Embryonic facial prominence (tissue), 1 donor: ENCODE data around the gene TRNP1.
"Not testable (repeated sequence)": the region's sequence is repeated elsewhere in the genome, so short reads cannot be mapped to it uniquely, and the experiment has no call there.

Experiments used
- DNase-seq: peaks from one replicate; pipeline ENCODE4 v3.0.0-alpha.2; 2016; ENCODE audit errors: extremely low spot score

Gene TRNP1

DNA sequence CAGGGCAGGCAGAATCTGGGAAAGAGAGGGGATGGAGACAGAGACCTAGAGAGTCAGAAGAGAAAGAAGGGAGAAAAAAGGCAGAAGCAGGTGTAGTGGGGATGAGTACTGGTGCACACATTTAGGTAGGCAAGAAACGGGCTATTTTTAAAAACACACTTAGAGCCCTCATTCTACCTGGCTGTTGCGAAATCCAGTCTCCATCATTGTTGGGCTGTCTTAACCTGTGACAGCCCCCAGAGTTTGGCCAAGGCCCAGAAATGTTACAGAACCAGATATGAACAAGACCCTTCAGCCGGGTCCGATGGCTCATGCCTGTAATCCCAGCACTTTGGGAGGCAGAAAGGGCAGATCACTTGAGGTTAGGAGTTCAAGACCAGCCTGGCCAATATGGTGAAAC lies 20.7 kb upstream of the TRNP1 start:
- no peak for DNase-seq

DNA sequence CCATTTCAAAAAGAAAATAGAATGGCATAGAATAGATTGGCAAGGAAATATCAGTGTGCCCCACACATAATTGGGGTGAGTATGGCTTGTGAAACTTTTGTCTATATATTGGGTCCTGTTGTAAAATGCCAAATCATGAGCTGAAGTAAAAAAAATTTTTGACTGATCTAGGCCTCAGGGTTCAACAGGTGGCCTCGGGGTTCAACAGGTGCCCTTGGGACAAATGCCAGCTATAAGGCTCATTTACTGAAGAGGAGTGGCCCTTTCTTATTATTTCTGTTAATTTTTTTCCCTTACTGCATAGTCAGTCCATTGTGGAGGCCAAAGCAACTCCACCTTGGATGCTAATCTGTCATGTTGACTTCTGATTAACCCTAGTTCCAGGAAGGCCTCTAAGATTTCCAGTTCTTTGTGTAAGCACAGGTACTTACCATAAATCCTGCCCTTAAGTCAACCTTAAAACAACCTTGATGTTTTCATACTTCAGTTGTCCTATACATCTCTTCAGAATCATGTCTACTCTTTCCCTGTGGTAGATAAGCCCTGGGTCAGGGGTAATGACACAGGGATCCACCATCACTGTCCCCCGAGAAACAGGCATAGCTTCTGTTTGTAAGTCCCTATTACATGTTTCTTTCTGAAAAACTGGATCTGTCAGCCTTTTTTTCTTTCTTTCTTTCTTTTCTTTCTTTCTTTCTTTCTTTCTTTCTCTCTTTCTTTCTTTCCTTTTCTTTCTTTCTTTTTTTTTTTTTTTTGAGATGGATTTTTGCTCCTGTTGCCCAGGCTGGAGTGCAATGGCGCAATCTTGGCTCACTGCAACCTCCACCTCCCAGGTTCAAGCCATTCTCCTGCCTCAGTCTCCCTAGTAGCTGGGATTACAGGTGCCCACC lies 16.6 kb upstream of the TRNP1 start:
- DNase-seq, result no peak

DNA sequence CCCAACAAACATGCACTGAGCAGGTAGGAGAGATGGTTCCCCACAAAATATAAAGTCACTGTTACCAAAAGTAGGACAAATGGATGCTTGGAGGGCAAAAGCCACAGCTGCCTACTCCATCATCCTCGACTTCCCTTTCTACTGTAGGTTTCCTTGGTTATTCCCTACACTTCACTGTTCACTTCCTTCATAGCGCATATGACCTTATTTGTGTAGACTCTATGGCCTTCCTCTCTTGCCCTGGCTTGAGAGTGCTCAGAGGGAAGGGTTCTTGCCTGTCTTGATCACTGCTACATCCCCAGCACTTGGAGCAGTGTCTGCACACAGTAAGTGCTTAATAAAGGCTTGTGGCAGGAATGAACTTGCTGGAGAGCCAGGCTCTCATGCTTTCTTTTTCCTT lies 14.6 kb upstream of the TRNP1 start:
- no peak for DNase-seq

DNA sequence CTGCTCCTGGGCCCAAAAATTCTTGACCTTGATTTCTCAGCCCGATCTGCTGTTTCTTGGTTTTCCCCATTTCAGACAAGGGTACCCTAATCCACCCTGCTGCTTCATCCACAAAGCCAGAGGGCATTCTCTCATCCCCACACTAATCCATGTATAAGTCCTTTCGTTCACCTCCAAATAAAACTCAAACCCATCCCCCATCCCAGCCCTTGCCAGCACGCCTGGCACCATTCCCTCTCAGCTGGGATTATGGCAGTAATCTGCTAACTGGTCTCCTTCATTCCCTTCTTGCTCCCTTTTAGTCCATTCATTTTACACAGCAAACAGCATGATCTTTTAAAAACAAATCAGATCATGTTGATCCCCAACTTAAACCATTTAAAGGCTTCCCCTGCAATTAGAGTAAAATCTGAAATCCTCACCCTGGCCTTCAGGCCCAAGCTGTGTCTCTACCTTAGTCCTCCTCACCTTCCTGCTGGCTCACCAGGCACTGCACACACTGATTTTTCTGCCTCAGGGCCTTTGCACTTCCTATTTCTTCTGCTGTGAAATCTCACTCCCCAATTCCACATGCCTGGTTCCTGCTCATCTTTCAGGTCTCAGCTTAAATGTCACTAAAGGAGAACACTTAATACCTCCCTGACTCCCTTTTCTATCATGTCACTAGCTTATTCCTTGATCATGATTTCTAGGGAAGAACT lies 12.2 kb upstream of the TRNP1 start:
- DNase-seq, result no peak

DNA sequence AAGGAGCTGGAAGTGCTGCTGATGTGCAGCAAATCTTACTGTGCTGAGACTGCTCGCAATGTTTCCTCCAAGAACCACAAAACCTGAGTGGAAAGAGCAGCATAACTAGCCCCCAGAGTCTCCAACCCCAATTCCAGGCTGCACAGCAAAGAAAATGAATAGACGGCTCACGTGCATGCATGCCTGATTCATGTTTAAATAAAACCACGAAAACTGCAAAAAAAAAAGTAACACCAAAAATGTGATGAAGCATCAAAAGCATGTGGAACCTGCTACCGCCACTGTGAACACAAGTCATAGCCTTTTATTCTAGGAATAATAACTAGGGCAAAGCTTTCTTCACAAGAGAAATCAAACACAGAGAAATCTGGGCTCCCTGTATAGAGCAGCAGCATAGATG lies 9.6 kb upstream of the TRNP1 start:
- no peak for DNase-seq

DNA sequence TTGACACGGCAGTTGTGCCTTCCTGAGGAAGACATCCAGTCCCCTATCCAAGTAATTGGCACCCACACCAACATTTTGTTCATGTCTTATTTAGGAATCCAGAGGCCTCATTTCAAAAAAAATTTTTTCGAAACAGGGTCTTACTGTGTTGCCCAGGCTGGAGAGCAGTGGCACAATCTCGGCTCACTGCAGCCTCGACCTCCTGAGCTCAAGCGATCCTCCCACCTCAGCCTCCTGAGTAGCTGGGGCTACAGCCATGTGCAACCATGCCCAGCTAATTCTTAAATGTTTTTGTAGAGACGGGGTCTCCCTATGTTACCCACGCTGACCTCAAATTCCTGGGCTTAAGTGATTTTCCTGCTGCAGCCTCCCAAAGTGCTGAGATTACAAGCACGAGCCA lies 9.2 kb upstream of the TRNP1 start:
- no peak for DNase-seq

DNA sequence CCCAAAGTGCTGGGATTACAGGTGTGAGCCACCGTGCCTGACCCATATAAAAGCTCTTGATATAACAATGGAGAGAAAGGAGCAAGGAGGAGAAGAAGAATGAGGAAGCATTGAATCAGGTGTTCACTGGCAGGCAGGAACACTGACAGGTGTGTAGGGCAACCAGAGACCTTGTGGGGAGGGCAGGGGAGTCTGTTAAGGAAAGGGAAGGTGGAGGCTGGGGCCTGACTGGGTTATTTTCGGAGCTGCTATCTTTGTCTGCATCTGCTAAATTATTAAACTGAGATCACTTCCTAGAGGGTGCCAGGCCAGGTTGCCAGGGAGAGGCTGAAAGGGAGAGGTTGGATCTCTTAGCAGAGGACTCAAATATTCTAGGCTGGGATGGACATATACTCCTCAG lies 6.8 kb upstream of the TRNP1 start:
- DNase-seq, result no peak

DNA sequence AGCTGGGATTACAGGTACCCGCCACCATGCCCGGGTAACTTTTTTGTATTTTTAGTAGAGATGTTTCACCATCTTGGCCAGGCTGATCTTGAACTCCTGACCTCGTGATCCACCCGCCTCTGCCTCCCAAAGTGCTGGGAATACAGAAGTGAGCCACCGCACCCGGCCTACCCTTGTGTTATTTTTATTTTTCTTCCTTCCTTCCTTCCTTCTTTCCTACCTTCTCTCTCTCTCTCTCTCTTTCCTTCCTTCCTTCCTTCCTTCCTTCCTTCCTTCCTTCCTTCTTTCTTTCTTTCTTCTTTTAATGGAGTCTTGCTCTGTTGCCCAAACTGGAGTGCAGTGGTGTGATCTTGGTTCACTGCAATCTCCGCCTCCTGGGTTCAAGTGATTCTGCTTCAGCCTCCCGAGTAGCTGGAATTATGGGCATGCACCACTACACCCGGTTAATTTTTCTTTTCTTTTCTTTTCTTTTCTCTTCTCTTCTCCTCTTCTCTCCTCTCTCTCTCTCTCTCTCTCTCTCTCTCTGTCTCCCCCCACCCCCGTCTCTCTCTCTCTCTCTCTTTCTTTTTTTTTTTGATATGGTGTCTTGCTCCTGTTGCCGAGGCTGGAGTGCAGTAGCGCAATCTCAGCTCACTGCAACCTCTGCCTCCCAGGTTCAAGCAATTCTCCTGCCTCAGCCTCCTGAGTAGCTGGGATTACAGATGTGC lies 3.9 kb upstream of the TRNP1 start:
- not testable (repeated sequence) for DNase-seq

DNA sequence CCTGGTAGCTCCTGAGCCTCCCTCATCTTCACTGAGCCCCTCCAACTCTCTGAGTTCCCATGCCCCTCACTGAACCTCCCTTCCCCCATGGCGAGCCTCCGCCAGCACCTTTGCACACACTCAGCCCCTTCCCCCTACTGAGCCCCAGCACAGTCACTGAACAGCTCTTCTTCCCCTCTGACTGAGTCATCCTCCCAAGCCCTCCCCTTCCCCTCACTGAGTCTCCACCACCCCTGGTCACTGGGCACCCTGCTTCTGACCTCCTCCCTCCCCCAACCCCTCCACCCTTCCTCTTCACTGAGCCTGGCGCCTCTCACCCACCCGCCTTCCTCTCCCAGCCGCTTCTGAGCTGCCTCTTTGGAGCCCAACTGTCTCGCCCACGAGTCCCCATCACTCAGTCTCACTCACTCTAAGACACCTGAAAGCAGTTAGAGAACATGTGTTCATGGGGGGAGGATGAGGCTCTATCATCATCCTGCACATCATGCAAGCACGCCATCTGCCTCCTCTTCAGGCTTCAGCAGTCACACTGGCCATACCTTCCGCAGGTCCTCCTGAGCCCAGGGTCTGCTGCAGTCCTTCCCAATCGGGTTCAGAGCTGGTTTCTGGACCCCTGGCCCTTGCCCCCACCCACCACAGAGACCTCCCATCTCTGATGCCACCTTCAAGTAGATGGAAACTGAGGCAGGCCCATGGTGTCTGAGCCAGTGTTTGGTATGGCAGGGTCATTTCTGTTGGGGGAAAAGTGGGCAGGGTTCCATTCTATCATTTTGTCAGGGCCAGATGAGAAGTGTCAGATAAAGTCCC lies 2.0 kb upstream of the TRNP1 start:
- no peak for DNase-seq

DNA sequence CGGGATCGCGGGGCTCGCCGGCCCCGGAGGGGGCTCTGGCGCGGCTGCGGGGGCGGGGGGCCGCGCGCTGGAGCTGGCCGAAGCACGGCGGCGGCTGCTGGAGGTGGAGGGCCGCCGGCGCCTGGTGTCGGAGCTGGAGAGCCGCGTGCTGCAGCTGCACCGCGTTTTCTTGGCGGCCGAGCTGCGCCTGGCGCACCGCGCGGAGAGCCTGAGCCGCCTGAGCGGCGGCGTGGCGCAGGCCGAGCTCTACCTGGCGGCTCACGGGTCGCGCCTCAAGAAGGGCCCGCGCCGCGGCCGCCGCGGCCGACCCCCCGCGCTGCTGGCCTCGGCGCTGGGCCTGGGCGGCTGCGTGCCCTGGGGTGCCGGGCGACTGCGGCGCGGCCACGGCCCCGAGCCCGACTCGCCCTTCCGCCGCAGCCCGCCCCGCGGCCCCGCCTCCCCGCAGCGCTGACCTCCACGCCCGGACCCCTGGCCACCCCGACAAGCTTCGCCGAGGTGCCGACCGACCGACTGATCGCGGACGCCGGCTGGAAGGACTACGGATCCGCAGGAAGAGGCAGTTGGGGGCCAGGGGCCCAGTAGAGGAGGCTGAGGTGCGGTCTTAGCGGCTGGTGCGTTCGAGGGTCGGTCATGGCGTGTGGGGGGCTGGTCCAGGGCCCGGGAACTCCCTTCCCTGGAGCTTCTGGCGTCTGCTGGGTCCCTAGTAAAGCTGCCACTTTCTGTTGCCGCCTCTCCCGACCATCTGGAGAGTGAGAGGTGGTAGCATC lies 711 bp downstream of the TRNP1 start:
- DNase-seq, result no peak

DNA sequence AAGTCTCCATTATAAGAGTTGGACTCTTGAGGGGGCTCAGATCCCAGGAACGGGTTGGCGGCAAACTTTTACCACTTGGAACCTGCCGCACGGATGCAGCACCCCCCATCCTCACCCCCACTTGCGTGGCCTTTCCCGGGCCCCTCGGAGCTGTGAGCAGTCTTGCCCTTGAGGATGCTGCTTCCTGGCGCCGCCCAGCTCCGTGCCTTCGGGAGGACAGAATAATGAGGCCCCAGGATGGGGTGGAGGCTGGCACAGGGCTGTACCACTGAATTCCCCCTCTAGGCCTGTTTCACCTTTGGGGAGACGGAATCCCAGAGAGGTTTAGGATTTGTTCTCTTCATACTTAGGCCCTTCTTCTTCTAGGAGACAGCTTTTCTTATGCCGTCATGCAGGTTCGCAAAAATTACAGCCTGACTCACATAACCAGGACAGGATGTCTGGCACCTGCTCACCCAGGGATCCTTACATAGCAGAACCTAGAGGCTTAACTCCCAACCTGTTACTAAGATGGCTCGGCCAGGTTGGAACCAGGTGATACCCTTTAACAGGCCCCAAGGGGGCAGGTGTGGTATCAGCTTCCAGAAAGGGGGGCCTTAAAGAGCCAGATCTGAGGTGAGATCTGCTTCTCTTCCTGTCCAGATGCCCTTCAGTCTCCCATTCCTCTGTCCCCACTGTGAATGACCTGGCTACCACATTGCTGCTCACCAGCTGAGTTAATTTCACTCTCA lies 1.5 kb downstream of the TRNP1 start:
- no peak for DNase-seq

DNA sequence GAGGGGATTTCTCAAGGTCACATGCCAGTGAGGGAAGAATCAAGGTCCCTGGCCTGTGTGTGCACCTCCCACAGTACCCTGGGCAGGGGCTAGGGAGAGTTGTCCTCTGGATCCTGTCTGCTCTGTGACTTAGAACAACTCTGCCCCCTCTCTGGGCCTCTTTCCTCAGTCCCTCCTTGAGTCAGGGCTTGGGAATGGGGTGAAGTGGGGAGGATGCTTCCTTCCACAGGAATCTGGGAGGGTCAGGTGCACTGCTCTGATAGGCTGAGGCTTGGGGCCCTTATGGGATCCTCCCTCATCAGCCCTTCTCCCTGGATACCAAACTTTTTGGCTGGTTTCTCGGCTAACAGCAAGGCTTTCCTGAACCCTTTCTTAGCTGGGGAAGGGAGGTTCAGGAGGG lies 2.5 kb downstream of the TRNP1 start:
- no peak for DNase-seq

DNA sequence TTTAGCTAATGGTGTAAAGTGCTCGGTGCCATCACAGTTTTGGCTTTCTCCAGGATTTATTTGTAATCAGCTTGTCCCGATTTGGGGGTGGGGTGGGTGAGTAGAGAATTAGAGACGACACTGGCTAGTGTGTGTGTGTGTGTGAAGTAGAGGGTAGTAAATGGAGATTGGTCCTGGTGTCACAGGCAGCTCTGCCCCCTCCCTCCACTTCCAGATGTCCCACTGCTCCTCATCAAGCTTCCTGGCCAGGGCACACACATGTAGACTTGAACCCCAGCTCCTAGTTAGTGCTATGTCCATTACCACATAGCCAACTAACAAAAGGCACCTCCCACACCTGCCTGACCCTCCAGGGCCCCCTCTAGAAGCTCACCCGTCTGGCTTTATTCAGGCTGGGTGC lies 3.2 kb downstream of the TRNP1 start:
- no peak for DNase-seq

DNA sequence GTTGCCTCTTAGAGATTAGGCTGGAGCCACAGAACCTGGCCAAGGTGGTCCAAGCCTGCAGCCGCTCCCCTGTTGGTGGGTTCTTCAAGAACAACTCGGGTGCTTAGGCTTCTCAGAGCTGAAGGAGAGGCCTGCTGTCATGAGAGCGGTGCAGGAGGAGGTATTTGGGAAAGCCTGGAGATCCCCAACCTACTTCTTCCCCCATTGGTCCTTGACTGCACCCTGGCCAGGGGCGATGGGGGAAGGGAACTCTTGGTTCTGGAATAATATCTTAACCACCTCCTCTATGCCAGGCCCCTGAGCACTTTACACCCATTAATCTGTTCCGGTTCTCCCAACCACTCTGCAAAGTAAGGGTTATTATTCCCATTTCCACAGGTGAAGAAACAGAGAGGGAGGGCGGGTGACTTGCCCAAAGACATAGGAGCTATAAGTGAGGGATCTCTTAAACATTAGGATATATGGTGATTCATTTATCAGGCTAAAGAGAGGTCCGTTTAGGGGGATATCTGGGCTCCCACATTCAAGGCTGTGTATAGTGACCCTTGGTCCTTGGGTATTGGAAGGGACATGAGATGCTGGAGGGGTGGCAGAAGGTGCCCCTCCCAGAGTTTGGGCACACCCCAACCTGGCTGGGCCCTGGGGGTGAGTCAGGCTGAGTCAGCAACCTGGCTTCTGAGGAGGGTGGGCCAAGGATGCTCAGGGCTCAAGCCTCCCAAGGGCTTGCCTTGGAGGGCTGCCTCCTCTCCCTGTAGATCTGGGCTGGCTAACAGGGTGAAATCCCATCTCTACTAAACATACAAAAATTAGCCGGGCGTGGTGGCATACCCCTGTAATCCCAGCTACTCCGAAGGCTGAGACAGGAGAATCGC lies 5.2 kb downstream of the TRNP1 start:
- no peak for DNase-seq

DNA sequence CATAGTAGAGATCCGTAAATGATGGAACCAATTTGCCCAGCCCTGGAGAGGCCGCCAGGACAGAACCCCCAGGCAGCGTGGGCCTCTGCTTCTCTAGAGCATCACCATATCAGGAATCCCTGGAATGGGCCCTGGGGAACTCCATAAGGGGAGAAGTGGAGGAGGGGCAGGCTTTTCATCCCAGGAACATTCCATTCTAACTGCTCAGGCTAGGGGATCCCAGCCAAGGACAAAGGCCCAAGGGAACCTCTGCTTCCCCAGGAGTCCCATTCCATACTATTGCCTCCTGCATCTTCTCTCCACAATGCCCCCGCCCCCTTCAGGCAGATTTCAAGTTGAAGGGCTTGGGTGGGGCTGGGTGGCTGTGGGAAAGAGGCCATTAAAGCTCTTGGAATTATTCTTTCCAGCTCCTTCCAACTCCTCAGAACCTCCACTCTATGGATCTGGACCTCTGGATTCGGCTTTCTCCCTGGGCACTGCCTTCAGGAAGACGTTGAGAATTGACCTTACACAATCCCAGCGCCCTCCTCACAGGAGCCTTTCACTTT lies 6.0 kb downstream of the TRNP1 start:
- DNase-seq, result peak; percentile 31

DNA sequence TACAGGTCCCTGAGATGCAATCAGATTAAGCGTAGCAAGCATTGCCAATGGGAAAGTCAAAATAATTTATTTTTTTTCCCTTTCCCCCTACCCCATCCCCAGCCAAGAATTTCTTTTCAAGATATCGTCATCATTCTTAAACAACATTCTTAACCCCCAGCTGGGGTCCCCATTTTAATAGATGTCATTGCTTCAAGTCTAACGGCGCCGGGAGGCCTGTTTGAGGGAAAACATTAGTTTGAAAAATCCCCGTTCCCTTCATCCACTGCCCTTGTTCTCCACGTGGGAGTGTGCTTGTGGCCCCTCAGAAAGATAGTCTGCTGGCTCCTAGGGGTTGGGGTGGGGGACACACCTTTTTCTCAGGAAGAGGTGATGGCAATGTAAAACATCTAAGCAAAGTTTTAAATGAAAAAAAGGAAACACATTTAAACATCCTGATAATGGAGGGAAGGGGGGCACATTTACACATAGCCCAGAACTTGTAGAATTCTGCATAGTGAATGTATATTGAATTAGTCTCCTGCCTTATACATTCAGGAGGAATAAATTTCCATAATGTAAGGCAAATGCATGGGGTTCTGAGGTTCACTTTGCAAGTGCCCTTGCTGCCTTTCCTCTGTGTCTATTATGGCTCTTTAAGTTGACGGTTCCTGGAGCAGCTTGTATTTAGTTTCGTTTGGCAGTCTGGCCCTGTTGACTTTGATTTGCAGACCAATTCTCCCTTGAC lies 6.8 kb downstream of the TRNP1 start:
- DNase-seq, result no peak

DNA sequence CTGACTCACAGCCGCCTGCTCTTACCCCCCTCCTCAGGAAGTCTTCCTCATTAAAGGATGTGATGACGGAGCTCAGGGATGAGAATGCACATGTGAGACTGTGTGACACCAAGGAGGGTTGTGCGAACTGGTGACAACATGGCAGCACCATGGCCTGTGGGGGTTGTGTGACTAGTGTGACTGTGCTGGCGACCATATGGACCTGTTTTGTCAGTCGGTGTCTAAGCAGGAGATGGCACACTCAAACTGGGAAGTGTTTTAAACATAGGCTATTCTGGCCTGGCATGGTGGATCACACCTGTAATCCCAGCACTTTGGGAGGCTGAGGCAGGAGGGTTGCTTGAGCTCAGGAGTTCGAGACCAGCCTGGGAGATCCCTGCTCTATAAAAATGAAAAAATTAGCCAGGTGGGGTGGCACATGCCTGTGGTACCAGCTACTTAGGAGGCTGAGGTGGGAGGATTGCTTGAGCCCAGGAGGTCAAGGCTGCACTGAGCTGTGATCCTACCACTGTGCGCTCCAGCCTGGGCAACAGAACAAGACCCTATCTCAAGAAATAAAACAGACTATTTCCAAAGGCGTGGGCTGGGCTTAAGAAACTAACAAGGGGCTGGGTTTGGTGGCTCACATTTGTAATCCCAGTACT lies 7.4 kb downstream of the TRNP1 start:
- DNase-seq, result no peak
